Metanephros (tissue), 1 donor: Measurements from ENCODE around the gene ATP13A4. TPM values are rescaled to one million over a fixed set of nuclear protein-coding genes. Genes with fewer than 3 reads are reported as not detected.

Experiments
- total RNA-seq: library from RNA; depleted of rRNA; stranded (reverse); fragments of >200 nt; gene quantifications from one replicate; pipeline ENCODE4 v1.2.3, GENCODE V29; 2014

The ATP13A4 gene
- 2.9 TPM for total RNA-seq

GRCh38 chr3:193554811-193555210, at the start of gene ATP13A4:
TSS of gene ATP13A4 (minus strand) at chr3:193554895. CDS start at chr3:193554799, 96 bp downstream.

GRCh38 chr3:193592841-193593667, 38.4 kb upstream of the ATP13A4 start, which contains the start of gene OPA1:
TSS of gene OPA1 (plus strand) at chr3:193593208. CDS start at chr3:193593378, 170 bp downstream.

GRCh38 chr3:193378706-193379105, 176.0 kb downstream of the ATP13A4 start, which contains the start of gene ATP13A5:
TSS of gene ATP13A5 (minus strand) at chr3:193378753. CDS start at chr3:193378725, 28 bp downstream.

Other genes with a start within 250 kb of the ATP13A4 start
- not detected for gene ATP13A5, start 176.1 kb downstream of the ATP13A4 start, total RNA-seq
- gene OPA1, start 38.3 kb upstream of the ATP13A4 start, total RNA-seq, result 42.9 TPM